ENCODE results near the gene ARL15. TPM values are rescaled to one million over a fixed set of nuclear protein-coding genes. Genes with fewer than 3 reads are reported as not detected.

Gene ARL15
- total RNA-seq, 1 donor from 2014 or later, result 20.2 TPM

DNA sequence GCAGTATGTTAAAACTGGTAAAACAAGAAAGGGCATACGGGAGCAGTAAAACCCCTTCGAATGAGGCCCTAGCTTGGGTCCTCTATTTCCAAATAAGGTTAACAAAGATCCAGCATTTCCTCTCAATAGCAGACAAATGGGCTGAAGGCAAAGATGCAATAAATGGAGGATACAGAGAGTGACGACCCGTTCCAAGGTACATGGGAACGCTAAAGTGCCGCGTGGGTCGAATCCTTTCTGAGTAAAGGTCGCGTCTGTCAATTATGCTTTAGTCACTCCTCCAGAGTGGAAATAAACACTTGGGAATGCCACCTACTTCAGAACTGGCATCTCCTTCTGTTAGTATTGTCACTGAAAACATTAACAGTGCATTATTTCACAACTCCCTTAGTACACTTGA lies 24.7 kb downstream of the ARL15 start:
- DNase-seq (ENCODE audit: low spot score), result peak; percentile 39

DNA sequence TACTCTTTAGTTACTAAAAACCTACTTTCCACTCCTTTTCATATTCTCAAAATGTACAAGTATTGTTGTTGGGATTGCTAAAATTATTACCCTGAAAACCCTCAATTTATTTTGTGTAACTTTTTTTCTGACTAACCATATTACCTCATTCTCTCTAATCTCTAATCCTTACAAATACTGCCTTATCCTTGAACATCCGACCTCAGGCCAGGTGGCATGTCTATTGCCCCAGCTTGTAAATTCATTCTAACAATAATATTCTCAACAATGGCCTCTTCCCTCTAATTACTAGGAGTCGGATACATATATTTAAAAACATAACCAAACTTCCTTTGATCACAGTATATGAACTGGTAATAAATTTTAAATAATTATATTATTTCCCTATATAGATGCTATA lies 25.8 kb downstream of the ARL15 start:
- DNase-seq (ENCODE audit: low spot score), result no peak

DNA sequence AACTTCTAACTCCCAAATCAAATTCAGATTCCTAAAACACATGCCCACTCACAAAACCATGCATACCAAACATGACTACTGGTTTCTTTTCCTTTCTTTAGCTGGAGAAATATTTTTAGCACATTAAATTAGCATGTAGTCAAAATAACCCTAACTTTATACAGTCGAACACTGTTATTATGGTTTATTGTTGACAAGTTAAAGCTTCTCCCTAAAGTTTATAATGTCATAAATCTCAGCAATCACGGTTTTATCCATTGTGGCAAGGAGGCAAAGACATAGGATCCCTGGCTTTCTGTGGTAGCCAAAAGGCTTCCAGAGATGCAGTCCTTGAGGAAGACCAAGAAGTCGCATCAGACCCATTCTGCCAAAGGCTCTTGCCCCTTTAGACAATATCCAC lies 27.5 kb downstream of the ARL15 start:
- no peak for DNase-seq (ENCODE audit: low spot score)

DNA sequence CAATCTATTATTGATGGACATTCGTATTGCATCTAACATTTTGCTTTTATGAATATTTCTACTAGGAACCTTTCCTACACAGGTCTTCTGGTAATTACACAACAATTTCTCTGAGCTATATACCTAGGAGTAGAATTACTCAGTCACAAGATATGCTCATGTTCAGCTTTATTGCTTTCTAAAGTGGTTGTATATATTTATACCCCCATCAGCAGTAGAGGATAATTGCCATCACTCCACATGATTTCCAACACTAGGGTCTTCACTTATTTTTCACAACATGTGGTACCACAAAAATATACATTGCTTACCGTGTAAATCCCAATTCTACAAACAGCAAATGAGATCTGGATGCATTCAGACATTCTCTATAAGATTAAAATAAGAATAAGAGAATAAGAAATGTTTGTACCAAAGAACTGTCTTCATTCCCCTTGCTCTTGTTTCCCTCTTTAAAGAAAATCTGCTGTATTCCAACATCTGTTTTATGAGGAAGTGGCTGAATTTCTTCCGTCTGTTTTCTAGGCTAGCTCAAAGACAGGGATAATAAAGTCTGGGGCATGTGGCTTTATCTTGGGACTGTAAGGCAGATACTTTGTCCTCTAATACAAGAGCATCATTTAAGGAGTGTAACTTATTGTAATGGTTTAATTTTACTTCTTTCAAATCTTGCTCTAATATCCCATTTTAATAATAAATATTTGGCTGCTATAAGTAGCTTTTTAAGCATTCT lies 28.2 kb downstream of the ARL15 start:
- peak; percentile 41 for DNase-seq (ENCODE audit: low spot score)

DNA sequence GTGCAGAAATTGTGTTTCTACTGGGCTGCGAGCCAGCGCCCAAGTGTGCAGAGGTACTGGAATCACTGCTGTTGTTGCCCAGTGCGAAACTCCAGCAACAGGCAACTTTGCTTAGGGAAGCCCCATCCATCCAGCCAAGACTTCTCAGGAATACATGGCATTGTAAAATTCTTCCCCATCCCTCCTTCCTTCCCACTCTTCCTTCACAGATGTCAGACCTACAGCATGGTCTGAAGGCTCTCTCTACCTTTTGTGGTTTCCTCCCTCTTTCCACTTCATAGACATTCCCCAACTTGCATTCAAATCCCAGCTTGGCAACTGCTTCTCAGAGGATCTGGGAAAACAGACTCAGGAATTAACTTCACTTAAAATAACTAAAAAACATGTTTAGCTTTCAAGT lies 30.4 kb downstream of the ARL15 start:
- DNase-seq (ENCODE audit: low spot score), result no peak

DNA sequence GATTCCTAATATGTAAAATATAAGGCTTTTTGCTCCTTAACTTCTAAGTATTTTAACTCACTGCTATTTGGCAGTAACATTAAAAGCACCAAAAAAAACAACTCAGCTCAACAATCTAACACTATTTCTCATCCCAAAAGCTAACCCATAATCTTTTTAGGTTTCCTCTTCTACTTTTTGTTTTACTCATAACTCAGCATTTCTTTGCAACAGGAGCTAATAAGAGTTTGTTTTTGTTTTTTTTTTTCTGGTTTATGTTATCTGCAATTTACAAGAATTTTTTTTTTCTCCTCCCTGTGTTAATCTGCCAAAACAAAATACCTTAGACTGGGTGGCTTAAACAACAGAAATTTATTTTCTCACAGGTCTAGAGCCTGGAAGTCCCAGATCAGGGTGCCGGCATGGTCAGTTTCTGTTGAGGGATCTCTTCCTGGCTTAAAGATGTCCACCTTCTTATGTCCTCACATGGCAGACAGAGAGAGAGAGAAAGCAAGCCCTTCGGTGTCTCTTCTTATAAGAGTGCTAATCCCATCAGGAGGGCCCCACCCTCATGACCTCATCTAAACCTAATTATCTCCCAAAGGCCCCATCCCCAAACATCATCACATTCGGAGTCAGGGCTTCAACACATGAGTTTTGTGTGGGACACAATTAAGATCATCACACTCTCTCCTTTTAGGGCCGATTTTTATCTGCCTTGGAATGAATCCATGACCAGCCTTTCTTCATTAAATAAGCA lies 31.2 kb downstream of the ARL15 start:
- DNase-seq (ENCODE audit: low spot score), result no peak

DNA sequence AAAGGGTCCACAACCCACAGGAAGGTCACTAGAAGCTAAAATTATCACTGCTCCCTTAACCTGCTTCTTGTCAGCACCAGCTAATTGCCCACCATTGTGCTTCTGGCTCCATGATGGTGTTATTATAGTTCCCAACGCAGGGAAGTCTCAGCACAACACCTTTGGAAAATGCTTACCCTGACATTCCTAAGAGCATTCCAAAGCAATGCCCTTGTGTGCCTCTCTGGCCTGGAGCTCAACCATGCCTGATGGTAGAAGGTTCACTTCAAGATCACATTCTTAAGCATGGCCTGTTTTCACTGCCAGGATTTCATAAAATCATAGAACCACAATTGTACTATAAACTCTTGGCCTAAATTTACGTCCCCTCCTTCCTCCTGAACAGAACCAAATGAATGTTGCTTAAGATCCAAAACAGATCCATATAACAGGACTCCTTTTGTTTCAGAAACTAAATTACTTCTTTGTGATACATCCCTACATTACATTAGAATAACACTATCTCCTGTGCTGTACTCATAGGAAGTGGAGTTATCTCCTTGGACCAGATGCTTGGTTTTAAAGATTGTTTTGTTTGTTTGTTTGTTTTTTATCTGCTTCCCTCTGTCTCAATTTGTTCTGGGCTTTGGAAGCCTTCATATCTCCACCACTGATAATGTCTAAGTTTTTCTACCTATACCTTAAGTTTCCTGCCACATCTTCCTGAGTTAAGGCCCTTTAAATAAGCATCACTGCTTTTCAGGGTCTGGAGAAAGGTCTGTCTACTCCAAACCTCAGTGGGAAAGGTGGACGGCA lies 32.1 kb downstream of the ARL15 start:
- DNase-seq (ENCODE audit: low spot score), result no peak

DNA sequence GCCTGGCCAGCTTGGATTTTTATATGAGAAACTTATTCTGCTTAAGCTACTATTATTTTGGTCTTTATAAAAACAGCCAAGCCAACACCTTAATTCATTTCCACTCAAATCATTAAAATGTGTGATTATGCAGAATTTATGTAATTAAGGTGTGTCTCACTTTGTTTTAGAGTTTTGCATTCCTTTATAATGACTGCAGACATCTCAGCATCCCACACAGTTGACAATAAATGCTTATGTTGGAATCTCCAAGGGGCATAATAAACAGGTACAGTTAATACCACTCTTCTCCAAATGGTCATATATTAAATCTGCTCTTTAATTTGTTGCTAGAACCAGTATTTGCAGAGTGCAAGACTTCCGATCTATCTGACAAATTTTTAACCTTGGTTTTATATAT lies 34.3 kb downstream of the ARL15 start:
- no peak for DNase-seq (ENCODE audit: low spot score)

DNA sequence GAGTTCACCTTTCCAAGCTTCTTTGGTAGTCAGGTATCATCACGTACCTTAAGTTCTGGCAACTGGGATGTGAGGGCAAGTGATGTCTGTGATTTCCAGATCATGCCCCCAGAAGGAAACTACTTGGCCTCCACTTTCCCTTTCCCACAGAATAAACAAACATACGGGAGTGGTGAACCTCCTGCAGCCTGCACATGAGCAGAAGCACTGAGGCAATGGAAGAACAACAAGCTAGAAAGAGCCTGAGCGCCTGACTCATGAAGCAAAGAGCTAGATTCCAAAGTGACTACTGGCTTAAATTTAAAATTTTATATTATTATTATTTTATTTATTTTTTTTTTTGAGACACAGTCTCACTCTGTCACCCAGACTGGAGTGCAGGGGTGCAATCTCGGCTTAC lies 35.0 kb downstream of the ARL15 start:
- DNase-seq (ENCODE audit: low spot score), result no peak

DNA sequence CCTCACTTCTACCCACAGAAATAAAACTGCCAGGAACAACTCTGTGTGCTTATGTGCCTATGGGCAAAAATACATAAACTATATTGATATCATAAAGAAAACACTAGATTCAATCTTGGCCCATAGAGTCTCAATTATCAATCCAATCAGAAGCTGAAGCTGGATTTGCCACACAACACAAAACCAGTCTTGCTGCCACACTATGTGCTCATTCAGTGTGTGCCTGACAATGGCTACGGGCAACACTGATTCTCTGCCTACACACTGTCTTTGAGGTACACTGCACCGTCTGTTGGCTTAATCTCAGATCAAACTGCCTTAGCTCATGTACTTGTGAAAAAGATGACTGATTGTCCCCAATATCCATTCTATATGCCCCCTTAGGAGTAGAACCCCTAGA lies 35.4 kb downstream of the ARL15 start:
- no peak for DNase-seq (ENCODE audit: low spot score)

DNA sequence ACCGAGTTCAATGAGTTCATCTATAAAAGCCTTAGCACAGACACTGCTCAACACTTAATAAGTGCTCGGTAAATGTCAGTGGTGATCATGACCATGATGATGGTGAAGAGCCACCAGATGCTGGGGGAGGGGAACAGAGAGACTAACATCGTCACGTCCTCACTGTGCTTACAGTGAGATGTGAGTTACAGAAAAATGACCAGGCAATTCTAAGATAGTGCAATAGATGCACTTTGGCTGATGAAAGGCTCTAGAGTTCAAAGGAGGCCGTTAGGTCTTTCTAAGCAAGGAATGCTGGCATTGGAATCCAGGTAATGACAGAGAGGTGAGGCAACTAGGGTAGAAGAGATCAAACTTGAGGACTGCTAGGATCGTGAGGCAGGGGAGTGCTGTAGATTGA lies 36.7 kb downstream of the ARL15 start:
- no peak for DNase-seq (ENCODE audit: low spot score)

DNA sequence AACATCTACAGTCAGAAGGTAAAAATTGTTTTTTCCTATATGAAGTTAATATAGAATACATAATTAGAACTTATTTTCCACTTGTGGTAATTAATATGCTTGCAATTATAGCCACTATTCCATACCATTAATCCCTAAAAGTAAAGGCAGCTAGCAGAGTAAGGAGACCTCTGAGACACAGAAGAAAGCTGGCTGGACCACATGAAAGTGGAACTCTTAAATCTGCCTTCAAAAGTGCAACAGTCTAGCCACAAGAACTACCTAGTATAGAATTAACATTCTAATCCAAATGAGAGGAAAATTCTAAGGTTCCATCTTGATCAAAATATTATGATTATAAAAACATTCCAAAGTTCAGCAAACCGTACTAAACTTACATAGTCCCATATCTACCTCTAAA lies 37.6 kb downstream of the ARL15 start:
- no peak for DNase-seq (ENCODE audit: low spot score)

DNA sequence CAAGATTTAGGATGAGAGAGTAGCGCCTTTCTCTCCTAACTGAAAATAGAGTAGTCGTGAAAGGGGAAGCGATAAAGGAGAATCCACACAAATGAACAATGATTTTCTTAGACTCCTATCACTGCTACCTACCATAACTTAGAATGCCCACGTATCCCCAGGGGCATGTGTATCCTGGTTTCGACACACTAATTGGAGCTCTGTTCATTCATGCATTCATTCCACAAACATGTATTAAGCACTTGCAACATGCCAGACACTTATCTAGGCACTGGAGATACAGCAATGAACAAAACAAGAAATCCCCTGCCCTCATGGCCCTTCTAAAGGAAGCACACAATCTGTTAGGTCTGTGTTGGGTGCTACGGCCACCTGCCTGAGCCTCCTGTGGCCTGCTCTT lies 40.0 kb downstream of the ARL15 start:
- no peak for DNase-seq (ENCODE audit: low spot score)

DNA sequence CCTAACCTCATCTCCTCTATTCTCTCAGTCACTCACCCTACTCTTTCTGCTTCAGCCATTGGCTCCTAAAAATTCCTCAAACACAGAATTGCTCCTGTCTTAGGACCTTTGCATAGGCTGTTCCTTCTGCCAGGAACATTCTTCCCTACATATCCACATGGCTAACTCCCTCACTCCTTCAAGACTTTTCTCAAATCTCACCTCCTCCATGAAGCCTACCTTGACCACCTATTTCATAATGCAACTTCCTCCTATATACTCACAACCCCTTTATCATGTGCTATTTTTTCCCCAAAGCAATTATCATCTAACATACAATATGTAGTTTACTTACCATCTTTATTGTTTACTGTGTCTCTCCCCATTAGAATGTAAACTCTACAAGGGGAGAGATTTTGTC lies 45.8 kb downstream of the ARL15 start:
- DNase-seq (ENCODE audit: low spot score), result no peak

DNA sequence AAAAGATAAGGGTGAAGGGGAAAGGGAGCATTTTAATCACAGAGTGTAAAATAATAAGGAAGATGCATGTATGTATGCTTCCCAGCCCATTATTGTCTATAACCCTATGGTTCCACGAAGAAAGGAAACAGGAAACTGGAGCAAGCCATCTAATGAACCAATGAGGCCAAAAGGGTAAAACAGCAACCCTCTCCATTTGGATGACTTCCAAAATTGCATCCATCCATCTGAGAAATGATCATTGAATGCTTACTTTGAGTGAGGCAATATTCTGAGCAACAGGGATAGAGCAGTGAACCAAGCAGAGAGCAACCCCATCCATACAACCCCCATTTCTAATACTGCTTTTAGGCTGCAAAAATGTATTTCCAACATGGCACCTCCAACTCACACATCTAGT lies 46.9 kb downstream of the ARL15 start:
- no peak for DNase-seq (ENCODE audit: low spot score)

DNA sequence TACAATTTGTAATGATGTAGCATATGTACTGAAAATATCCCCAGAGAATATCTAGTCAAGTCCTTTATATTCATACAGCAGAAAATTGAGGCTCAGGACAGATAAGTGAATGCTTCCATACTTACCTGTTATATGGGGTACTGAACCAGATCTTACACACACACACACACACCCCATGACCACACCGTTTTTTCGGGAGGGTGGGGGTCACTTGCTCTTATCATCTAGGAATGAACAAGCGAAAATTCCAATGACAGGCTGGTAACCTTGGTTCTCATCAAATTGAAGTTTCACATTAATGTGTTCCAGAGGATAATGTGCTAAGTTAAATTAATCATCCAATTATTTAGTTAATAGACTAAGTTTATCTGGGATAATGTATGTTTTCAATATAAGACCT lies 48.8 kb downstream of the ARL15 start:
- no peak for DNase-seq (ENCODE audit: low spot score)

DNA sequence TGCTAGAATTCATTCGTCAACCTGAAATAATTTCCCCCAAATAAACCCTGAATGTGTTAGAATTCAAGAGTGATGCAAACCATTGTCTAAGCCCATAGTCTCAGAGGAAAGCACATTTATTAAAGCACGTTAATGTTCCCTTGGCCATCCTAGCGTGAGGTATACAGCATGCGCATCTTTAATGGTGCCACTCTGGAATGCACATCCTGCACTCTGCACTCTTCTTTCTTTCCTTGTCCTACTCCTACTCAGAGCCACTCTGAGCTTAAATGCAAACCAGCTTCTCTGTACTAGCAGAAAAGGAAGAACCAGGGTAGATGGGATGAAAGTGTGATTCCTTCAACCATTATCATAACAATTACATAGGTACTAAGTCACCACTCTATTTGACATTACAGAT lies 50.4 kb downstream of the ARL15 start:
- no peak for DNase-seq (ENCODE audit: low spot score)

DNA sequence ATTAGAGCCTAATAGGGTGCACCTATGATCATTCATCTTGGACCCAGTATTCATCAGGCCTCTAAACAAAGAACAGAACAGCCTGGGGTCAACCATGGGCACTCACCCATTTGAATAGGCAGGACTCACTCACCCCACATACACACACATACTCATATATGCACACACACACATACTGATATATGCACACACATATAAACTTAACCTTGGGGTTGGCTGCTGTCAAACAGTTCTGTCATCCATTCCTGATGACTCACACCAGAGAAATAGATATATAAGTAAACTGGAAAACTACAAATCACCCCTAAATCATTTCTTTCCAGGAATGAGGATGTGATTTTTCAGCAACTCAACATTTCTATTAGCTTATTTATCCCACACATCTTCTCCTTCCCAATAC lies 51.3 kb downstream of the ARL15 start:
- DNase-seq (ENCODE audit: low spot score), result no peak

DNA sequence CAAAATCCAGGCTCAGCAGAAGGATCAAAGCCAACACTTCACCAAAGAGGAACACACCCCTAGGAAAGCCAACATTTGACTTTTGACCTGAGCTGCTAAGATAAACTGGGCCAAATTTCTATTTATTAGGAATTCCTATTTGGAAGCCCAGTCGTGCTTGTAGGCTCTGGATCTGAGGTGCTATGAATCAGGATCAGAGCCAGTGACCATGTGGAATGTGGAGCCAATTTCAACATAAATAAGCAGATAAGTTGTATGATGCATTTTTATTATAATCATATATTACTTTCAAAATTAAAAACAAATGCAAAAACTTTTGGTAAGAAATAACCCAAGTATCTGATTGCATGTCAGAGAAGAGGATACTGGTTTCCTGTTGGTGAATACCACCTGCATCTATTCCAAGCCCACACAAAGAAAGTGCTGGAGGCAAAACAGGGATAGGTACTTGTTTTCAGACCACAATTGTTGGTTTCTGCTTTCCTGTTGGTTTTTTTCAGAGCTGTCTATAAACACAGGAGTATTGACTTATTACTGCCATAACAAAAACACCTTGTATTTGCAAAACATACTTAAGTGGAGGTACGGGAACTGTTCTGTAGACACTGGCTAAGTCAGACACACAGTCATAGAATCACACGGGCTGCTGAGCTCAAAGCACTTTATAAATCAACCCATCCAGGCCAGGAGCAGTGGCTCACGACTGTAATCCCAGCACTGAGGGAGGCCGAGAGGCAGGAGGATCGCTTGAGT lies 52.8 kb downstream of the ARL15 start:
- no peak for DNase-seq (ENCODE audit: low spot score)

DNA sequence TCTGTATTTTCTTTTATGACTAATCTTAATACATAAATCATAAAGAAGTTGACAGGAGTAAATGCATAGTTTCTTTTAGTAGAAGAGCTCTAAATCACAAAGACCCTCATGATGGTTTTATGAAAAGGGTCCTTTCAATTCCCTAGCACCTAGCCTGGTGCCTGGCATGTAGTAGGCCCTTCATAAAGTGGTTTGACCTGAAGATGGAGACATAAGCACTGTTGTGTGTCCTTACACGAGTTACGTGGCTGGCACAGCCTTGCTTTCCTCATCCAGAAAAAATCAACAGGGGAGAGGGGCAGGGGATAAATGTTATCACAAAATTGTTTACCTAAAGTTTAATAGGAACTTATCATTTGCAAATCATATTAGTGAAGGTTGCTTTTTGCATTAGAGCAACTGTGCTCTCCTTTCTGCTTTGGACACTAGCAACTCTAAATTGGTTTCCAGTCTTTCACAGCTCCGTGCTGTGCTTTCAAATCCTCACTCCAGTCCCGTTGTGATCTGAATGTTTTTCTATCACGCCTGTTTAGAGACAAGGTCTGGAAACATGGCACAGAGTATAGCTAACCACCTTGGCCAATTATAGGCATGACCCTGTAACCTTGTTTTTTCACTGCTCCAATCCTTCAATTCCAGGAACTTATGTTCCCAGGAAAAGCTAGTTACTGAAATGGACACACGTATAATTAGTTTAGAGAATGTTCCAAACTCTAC lies 55.7 kb downstream of the ARL15 start:
- peak; percentile 28 for DNase-seq (ENCODE audit: low spot score)

DNA sequence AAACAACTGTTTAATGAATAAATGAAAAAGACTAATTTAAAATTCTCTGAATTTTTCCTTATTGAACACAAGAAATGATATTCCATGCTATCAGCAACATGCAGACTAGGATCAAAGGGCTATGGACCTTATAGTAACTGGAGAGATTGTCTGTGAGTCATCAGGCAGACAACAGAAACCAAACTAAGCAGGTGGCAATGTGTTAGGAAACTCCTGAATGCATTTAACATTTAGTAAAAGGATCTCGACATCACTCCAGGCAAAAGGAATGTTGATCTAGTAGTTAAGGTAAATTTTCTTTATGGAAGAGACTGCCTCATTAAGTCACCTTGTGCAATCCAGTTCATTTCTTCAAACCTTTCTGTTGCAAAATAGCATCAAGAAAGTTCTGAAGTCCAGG lies 58.4 kb downstream of the ARL15 start:
- no peak for DNase-seq (ENCODE audit: low spot score)
